Kidney epithelial cell (primary cell): ENCODE results near the gene GPA33. TPM values are rescaled to one million over a fixed set of nuclear protein-coding genes. Genes with fewer than 3 reads are reported as not detected.

ENCODE experiments used
- DNase-seq: peaks from one replicate; pipeline ENCODE4 v3.0.0-alpha.2; 2010; ENCODE audit warnings: low read depth
- H3K27me3 ChIP-seq: 2 replicates; pipeline ENCODE4 v1.6.0; 2011; ENCODE audit warnings: low read length; ENCODE audit not compliant: control insufficient read depth, insufficient read depth
- H3K36me3 ChIP-seq: 2 replicates; pipeline ENCODE4 v1.5.1; 2011; ENCODE audit warnings: low read length; ENCODE audit not compliant: control insufficient read depth, insufficient read depth
- H3K4me3 ChIP-seq: 2 replicates; pipeline ENCODE4 v1.5.1; 2011; ENCODE audit warnings: low read depth, mild to moderate bottlenecking, control low read depth, low read length
- CTCF ChIP-seq: IDR thresholded peaks from 2 replicates; pipeline ENCODE4 v1.5.1; 2011; ENCODE audit warnings: mild to moderate bottlenecking, moderate library complexity, low read length, control low read depth, inconsistent platforms; ENCODE audit not compliant: insufficient read depth, poor library complexity, severe bottlenecking
- total RNA-seq: library from RNA; depleted of rRNA; stranded (reverse); fragments of >200 nt; gene quantifications from 2 replicates; pipeline ENCODE4 v1.2.3, GENCODE V29; 2015

GPA33 gene
- total RNA-seq, 1 donor from 2014 or later: not detected

- H3K27me3 ChIP-seq: no peaks in the 10 kb centered on the region
- no peak for DNase-seq
- H3K36me3 ChIP-seq: no peaks in the 10 kb centered on the region
- no peak overlapping the region for H3K4me3 ChIP-seq
- no peak for TF ChIP-seq CTCF
These were observed 251 bp downstream of the GPA33 start for GRCh38 chr1:167089939-167090313.

- no peaks in the 10 kb centered on the region for H3K27me3 ChIP-seq
- DNase-seq: no peak
- no peaks in the 10 kb centered on the region for H3K36me3 ChIP-seq
- no peak for TF ChIP-seq CTCF
- H3K4me3 ChIP-seq: no peak overlapping the region
These were observed 1.3 kb downstream of the GPA33 start for GRCh38 chr1:167088746-167089417.

GRCh38 chr1:167086768-167087167 lies 3.4 kb downstream of the GPA33 start:
- DNase-seq: no peak
- no peaks in the 10 kb centered on the region for H3K36me3 ChIP-seq
- no peak for TF ChIP-seq CTCF
- no peaks in the 10 kb centered on the region for H3K27me3 ChIP-seq
- H3K4me3 ChIP-seq: no peak overlapping the region

GRCh38 chr1:167086033-167086432 lies 4.1 kb downstream of the GPA33 start:
- Histone ChIP-seq H3K27me3 (no peaks in the 10 kb centered on the region), H3K4me3 (no peak overlapping the region), H3K36me3 (no peaks in the 10 kb centered on the region)
- no peak for TF ChIP-seq CTCF
- DNase-seq: no peak

GRCh38 chr1:167084757-167085156 lies 5.4 kb downstream of the GPA33 start:
- Histone ChIP-seq H3K27me3 (no peaks in the 10 kb centered on the region), H3K4me3 (no peak overlapping the region), H3K36me3 (no peaks in the 10 kb centered on the region)
- no peak for DNase-seq
- TF ChIP-seq CTCF: no peak

- Histone ChIP-seq H3K36me3 (no peaks in the 10 kb centered on the region), H3K4me3 (no peak overlapping the region), H3K27me3 (no peaks in the 10 kb centered on the region)
- no peak for TF ChIP-seq CTCF
- no peak for DNase-seq
These were observed 6.3 kb downstream of the GPA33 start for GRCh38 chr1:167083871-167084270.
